ENCODE results near the gene ARHGEF7.

Gene ARHGEF7

DNA sequence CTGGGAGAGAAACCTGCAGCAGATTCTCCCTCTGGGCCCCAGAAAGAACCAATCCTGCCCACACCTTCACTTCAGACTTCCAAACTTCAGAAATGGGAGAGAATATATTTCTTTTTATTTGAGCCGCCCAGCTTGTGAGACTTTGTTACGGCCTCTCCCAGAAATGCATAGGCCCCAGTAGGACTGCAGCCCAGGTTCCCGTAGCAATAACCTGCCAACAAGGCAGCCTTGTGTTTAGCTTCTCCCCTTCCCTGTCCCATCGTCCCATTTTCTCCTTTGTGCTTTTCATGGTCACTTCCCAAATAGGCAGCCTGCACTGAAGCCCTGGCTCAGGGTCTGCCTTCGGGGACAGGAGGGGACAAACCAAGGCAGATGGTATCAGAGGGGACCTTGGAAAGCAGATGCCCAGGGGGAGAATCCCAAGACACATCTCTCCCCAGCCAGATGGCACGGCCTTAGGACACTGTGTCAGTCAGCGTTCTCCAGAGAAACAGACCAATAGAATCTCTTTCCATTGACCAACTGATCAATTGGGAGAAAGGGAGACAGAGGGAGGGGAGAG, 3.7 kb upstream of the ARHGEF7 start:
- DNase-seq, result no peak

DNA sequence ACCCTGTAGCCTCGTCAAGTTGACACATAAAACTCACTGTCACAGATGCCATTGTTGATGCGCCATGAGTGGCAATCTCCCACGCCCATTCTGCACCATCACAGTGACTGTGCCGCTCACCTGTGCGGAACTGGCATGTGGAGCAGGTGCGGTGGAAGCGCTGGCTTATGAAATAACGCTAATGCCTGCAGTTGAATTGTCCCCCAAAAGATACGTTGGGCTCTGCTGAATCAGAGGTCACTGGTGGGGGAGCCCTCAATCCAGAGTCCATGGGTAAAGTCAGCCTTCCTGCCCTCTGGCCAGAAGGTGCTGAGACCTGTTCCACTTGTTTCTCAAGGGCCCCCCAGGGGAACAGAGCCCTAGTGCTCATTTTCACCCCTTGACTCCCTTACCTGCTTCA, 2.9 kb upstream of the ARHGEF7 start:
- no peak for DNase-seq

DNA sequence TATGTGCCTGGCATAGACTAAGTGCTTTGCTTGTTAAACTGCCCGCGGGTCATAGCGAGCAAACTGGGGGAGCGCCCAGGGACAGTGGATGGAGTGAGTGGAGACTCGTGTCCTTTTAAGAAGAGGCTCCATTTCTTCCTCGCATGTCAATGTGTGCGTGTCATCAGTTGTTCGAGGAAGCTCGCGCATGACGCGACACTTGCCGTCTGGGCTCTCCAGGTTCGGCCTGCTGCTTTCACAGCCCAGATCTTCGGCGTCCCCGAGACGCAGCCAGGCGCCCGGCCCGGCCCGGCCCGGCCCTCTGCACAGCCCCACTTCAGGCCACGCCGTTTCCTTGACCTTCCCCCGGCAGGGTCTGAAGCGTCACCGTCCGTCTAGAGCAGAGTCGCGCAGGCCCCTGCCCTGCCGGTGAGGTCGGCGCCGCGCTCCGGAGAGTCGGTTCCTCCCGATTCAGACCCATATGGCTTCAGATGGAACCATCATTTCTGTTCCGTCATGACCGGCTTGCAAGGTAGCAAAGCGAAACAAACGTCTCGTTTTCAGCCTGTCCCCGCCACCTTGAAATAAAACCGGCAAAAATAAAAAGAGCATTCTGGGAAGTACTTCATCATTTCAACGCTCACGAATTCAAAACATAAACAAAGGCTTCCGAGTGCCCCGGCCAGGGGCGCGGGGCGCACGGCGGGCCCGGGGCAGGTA, 599 bp upstream of the ARHGEF7 start:
- no peak for DNase-seq

DNA sequence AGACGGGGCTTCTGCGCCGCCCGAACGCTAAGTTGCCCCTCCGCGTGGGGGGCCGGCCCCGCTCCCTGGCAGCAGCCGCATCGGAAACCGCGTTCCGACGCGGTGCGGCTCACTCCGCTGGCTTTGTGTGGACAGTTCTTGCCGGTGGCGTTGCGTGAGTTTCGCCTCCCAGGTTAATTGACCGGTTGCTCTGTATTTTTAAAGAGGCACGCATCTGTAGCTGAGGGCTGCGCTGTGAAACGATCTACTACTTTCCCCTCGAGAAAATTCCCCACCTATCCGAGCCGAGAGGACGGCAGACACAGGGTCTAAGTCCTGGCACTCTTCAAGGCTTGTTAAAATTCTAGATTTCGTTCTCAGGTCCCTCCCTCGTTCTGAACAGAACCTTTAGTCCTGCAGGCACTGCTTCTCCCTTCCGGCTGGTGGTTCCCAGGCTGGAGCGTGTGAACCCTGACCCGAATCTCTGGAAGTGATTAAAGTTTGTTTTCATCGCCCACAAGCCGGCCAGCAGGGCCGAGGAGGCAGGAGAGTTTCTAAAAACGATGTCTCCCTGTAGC, 933 bp downstream of the ARHGEF7 start:
- no peak for DNase-seq

DNA sequence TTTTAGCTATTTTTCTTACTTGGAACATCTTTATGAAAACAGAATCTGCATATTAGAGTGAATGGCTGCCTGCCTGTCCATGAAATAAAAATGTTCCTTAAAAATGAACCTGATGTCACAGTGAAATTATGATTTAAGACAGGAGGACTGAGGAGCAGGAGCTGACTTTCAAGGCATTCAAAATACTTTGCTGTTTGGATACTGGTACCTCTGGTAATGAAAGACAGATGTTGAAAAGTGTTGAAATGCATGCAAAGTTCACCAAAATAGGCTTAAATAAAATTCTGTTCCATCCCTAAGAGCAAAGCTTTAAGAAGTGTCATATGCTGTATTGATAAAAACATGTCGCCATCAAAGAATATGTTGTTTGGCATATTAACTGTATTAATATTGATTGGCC, 1.7 kb downstream of the ARHGEF7 start:
- no peak for DNase-seq

DNA sequence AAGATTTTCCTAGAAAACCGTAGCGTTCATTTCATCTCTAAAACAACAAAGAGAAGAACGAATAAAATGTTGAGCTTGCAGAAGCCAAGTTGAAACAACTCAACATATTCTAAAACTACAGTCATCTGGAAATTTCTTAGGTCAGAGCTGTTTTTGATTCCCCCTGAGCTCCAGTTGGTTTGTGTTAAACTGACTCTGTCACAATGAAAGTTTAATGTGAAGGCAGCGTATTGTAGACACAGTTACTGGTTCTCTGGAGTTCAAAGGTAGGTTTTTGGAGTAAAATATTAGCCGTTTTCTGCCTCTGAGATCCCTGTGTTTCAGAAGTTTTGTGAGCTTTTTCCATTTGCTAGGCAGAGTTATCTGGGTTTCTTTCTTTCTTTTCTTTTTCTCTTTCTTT, 2.2 kb downstream of the ARHGEF7 start:
- no peak for DNase-seq

DNA sequence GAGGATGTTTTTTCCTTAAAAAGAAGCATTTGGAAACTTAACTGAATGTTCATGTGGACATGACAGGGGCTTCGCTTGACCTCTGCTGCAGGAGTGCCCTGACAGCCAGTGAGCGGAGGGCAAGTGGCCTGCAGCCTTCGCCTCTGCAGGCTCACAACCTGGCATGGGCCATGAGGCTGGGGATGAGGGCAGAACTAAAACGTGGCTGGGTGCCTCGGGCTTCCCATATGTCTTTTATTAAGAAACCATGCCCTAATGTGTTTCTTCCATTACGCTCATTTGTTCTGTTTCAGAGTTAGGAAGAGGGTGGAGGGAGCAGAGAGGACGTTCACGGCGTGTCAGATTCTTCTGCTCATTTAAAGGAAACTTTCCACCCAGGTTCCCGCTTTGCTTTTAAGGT, 2.9 kb downstream of the ARHGEF7 start:
- DNase-seq, result no peak

DNA sequence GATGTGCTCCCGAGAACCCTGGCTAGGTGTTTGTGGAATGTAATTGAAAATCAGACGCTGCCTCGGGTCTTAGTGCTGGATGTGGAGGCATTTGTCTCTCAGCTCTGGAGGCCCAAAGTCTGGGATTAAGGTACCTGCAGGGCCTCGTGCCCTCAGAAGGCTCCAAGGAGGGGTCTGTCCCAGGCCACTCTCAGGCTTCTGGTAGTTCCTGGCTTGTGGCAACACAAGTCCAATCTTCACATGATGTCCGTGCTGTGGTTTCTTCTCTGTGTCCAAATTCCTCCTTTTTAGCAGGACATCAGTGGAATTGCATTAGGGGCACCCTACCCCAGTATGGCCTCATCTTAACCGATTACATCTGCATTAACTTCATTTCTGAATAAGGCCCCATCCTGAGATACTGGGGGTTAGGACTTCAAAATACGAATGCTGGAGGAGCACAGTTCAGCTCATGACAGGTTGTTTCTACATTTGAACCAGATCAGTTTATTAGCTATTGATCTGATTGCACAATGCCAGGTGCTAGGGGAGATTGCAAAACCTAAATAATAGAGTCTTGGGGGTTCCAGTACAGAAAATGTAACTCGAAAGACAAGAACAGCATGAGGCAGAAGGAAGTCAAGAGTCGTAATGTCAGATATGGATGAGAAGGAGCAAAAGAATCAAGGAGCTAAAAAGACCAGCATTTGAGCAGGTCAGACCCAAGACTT, 3.9 kb downstream of the ARHGEF7 start:
- DNase-seq, result no peak

DNA sequence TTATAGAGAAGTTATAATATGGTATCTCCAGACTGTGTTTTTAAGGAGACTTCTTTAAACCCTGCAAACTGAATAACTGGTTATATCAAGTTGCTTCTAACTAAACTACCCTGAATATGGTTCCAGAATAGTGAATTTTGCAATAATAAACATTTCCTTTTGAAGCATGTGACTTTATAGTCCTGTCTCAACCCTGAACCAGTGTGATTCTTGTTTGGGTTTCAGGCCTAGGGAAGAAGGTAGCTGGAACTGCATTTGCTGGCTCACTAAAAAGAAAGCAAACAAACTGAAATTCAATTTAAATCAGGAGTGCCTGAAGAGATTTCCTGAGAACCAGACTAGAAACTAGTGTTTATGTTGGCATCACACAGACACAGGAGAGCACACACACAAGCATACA, 4.9 kb downstream of the ARHGEF7 start:
- DNase-seq, result no peak

DNA sequence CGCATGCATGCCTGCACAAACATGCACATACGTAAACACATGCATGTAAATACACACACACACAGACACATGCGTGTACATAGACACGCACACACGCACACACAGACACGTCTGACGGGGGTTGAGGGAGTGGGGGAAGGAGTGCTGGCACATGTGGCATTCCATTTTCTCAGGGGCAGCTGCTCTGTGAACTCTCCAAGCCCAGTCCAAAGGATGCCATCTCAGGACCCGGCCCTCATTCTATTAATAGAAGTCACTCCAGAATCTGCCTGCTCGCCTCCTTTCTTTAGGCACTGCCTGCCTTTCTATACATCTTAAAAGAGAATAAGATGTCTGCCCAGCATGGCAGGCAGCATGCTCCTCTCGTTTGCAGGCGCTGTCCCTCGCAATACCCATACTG, 5.3 kb downstream of the ARHGEF7 start:
- DNase-seq, result no peak

DNA sequence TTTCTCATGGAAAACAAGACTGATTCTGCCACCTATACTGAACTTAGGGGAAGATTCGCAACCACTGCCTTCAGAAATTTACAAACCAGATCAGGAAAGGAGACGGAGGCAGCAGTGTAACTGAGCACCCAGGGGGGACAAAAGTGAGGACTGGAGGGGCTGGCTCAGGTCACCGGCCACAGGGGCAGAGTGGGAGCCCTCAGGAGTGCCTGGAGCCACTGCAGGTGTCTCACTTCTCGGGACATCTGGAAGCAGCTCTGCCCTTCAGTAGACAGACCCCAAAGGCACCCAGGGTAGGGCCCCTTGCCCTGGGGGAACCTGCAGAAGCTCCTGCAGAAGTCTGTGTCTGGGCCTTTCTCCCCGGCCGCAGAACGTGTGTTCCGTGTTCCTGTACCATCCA, 5.8 kb downstream of the ARHGEF7 start:
- DNase-seq, result no peak

DNA sequence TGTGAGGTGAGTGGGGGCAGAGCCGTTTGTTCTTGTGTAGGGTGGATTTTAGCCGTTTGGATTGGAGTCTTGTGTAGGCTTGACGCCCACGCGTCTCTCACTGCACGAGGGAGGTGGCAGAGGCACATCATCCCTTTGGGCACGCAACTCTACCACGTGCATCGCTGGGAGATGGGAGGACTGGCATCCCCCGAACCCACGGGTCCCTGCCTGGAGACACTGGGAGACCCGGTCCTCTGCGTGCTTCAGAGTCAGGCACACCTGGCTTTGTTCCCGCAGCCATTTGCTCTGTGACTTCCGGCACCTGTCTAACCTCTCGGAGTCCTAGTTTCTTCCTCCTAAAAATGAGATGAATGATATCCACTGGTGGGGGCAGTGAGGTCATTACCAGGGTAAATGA, 6.4 kb downstream of the ARHGEF7 start:
- DNase-seq, result no peak

DNA sequence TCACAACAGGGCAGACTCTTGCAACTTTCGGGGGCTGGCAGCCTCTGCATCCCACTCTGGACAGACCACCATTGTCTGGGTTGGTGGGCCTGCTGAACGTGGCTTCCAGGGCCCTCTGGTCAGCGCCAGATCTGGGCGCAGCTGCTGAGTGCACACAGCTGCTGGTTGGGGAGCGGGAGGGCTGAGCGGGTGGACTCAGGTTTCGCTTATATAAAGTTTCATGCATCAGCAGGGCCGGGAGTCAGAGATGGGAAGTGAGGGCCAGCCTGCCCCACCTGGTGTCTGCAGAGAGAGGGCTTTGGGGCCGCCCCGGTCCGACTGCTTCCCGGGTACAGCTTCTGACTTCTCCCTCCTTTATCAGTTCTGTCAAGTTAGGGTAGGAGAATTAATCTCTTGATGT, 6.9 kb downstream of the ARHGEF7 start:
- no peak for DNase-seq

DNA sequence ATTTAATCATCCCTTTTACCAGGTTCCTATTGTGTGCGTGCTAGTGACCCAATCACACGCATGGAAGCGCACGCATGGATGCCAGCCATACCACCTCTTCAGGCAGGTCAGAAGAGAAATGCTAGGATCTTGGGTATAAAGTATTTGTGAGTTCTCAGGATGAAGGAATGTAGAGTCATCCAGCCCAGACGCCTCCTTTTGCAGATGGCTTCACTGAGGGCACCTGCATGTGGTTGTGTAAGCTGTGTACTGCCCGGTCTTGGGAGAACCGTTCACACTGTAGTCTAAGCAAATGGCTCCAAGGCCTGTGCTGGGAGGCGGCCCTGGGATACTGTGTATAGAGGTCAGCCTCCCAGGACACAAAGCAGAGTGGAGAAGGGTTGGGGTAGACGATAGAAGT, 7.5 kb downstream of the ARHGEF7 start:
- no peak for DNase-seq

DNA sequence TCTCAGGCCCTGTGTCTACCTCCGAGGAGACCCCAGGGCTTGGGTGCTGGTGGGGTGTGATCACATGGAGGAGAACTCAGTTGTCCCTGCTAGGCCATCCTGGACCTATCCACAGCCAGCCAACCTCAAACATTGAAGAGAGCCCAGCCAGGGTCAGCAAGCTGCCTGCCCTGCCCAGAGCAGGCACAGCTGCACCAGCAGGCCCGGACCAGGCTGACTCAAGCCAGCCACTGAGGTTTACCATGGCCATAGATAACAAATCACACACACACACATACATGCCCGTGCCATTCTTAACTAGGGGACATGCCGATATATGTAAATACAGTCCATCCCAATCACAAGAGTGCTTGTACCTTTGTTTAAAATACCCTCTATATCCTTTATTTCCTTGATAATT, 8.1 kb downstream of the ARHGEF7 start:
- DNase-seq, result no peak

DNA sequence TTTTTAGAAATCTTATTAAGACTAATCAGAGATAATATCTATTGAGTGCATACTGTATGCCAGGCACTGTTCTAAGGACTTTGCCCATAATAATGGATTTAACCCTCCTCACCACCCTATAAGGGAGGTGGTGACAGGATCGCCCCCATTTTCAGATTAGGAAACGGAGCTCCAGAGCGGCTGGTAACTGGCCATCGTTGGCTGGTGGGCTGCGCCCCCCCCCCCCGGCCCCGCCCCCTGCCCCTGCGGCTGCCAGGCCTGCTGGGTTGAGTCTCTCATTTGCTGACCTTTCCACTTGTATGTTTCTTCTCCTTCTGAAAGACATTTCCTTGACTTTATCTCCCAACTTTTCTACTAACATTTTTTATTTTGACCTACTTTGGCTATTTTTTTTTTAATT, 8.5 kb downstream of the ARHGEF7 start:
- DNase-seq, result no peak

DNA sequence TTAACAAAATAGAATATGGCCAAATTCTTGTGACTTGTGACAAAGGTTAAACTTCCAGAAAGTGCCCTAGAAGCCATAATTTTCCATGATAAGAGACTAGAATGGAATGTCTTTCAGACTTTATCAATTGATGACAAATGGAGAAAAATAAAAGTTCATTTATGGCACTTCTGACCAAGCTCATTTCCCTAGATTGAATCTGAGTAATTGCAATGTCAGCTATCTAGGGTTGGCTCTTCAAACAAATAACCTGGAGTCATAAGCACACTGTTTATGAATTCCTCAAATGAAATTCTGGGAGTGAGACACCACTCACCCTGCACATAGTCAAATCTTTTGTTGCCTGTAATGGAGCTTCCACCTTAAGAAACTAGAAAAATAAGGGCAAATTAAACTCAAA, 11.4 kb downstream of the ARHGEF7 start:
- no peak for DNase-seq

DNA sequence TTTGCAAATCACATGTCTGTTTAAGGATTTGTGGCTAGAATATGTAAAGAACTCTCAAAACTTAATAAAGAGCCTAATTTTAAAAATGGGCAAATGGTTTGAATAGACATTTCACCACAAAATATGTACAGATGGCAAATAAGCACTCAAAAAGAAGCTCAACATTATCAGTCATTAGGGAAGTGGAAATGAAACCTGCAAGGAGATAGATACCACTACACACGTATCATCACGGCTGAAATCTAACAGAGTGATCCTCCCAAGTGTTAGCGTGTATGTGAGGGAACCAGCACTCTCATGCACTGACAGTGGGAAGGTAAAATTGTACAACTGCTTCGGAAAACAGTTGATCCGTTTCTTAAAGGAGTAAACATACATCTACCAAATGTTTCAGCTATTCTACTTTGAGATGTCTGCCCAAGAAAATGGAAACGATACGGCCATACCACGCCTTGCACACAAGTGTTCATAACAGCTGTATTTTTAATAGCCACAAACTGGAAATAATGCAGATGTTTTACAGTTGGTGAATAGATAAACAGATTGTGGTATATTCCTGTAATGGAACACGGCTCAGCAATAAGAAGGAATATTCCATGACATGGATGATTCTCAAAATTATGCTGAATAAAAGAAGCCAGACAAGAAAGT, 14.5 kb downstream of the ARHGEF7 start:
- no peak for DNase-seq

DNA sequence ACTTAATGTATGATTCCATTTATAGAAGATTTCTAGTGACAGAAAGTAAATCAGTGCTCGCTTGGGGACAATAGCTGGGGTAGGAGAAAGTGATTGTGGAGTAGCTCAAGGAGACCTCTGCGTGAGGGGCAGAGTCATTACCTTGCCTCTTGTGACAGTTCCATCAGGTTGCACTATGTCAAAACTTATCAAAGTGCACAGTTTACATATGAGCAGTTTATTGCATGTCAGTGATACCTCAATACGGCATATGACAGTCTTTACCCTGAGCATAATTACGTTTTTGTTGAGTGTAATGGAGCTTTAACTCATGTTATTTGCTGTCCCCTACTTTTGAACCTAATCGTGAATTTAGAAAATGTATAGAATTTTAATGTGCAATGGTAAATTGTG, 15.0 kb downstream of the ARHGEF7 start:
- DNase-seq, result no peak

DNA sequence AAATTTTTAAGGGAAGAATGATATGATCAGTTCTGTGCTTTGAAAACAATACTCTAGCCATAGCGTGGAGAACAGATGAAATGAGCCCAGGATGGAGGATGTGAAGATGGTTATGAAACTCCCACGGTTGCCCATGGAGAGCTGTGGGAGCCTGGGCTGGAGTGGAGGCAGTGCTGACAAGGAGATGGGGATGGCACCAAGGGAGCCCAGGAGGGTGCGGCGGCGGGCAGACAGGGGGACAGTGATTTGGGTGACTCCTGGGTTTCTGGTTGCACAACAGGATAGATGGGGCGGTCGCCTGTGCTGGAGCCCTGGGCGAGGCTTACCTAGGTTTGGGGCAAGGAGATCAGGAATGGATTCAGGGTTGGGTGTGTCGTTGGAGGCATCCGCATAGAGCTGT, 15.9 kb downstream of the ARHGEF7 start:
- no peak for DNase-seq

DNA sequence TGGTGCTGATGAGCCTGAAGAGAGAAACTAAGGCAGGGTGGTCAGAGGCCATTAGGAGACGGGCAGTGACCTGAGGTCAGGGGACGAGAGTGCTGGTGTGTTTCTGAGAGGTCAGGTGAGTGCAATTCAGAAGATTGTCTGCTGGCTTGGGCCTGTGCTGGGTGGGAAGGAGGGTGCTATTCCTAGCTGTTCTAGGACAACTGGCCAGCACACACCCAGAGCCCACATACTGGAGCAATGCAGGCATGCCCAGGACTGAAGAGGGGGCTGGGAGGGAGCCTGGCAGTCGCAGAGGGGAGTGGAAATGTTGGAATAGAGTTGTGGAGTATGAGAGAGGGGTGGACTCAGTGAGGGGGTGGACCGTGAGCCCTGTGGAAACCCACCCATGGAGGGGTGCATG, 16.5 kb downstream of the ARHGEF7 start:
- no peak for DNase-seq

DNA sequence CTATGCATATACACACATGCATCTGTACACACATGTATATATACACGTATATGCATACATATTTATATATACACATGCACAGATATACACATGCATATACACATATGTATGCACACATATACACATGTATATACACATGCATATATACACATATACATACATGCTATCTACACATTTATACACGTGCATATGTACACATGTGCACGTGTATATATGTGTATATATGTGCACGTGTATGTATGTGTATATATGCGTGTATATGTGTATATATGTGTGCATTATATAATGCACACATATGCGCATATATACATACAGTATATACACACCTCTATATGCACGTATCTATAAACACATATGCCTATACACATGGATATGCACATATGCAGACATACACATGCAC, 17.8 kb downstream of the ARHGEF7 start:
- no peak for DNase-seq

DNA sequence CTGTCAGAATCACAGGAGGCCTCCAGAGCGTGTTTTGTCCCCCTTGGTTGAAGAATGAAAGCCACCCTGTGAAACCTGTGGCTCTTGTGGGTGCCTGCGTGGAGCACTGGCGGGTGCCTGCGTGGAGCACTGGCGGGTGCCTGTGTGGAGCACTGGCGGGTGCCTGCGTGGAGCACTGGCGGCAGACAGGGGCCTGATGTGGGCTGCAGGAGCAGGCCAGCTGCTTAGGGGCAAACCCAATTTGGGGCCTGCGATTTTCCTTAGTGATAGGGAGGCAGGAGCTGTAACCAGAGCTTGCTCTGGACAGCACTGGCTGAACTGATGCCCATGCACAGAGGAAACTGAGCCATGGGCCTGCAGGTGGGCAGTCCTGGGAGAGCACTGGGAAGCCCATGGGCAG, 24.3 kb downstream of the ARHGEF7 start:
- DNase-seq, result no peak

All from effector CD8-positive, alpha-beta T cell (primary cell).